Measurements from ENCODE around the gene ZNF716. TPM values are rescaled to one million over a fixed set of nuclear protein-coding genes. Genes with fewer than 3 reads are reported as not detected.

ZNF716 gene
- total RNA-seq, 1 donor from 2014 or later = not detected

DNA sequence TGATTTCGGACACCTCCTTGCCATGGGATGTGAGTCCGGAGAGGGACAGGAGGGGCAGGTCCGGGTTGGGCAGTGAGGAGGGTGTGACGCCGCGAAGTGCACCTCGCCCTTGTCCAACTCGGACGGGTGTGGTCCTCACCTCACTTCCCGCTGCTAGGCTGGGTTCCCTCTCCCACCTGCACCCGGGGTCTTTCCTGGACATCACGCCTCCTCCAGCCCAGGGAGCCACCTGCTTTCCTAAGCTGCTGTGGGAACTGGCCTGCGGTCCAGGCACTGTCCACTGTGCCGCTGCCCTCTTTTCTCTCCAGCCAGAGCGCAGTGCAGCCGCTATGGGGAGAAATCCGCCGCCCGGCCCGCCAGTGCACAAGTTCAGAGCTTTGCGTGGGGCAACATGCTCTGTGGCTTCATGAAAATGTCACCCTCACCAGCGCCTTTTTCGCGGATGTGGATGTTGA, 45.0 kb upstream of the ZNF716 start:
- Mint-ChIP-seq H3K27ac (no peak overlapping the region), H3K4me3 (no peak overlapping the region), H3K36me3 (ENCODE audit: low read depth) (no peaks in the 10 kb centered on the region), H3K27me3 (no peaks in the 10 kb centered on the region), H3K9me3 (peaks cover 16% of the 10 kb centered on the region), H3K4me1 (no peaks in the 10 kb centered on the region)
- ATAC-seq (ENCODE audit: low read depth) (no peak), DNase-seq (no peak)
- TF ChIP-seq, protein P1, sequence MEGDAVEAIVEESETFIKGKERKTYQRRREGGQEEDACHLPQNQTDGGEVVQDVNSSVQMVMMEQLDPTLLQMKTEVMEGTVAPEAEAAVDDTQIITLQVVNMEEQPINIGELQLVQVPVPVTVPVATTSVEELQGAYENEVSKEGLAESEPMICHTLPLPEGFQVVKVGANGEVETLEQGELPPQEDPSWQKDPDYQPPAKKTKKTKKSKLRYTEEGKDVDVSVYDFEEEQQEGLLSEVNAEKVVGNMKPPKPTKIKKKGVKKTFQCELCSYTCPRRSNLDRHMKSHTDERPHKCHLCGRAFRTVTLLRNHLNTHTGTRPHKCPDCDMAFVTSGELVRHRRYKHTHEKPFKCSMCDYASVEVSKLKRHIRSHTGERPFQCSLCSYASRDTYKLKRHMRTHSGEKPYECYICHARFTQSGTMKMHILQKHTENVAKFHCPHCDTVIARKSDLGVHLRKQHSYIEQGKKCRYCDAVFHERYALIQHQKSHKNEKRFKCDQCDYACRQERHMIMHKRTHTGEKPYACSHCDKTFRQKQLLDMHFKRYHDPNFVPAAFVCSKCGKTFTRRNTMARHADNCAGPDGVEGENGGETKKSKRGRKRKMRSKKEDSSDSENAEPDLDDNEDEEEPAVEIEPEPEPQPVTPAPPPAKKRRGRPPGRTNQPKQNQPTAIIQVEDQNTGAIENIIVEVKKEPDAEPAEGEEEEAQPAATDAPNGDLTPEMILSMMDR (IDR thresholded peaks at IDR 0.05) = no peak
- intact Hi-C loops (cut with micrococcal nuclease) = no loop called here
- POLR2A ChIA-PET = no interaction called here
- CTCF ChIA-PET = no interaction called here

DNA sequence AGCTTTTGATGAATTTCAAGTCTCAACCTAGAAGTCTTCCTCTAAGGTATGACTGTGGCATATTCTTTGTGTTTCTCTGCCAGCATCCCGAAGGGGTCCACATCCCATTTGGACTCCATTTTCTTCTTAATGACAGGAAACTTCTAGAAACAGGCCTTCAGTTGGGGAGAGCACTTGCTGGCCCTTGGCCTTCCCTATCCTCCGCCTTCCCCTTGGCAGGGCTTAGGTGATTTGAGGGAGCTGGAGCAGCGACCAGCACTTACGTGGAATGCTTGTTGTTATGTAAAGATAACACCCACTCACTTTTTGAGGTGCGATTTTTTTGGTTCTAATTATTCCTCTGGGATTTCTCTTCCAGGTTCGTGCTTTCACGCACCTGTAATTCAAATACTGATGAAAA, 42.9 kb upstream of the ZNF716 start:
- no peak overlapping the region for H3K27ac Mint-ChIP-seq
- ChIA-PET CTCF (no interaction called here), POLR2A (no interaction called here)
- TF ChIP-seq, protein P1 (IDR thresholded peaks at IDR 0.05) = no peak
- no peaks in the 10 kb centered on the region for H3K27me3 Mint-ChIP-seq
- DNase-seq (no peak), ATAC-seq (ENCODE audit: low read depth) (no peak)
- no peaks in the 10 kb centered on the region for H3K36me3 Mint-ChIP-seq (ENCODE audit: low read depth)
- no peaks in the 10 kb centered on the region for H3K4me1 Mint-ChIP-seq
- no peak overlapping the region for H3K4me3 Mint-ChIP-seq
- H3K9me3 Mint-ChIP-seq = peaks cover 16% of the 10 kb centered on the region
- intact Hi-C loops (cut with micrococcal nuclease) = no loop called here

GRCh38 chr7:57412168-57412567, 37.8 kb upstream of the ZNF716 start:
- ATAC-seq (ENCODE audit: low read depth) (no peak), DNase-seq (no peak)
- Mint-ChIP-seq H3K4me3 (no peak overlapping the region), H3K4me1 (no peaks in the 10 kb centered on the region), H3K27me3 (no peaks in the 10 kb centered on the region), H3K27ac (no peak overlapping the region), H3K9me3 (peaks cover 4% of the 10 kb centered on the region), H3K36me3 (ENCODE audit: low read depth) (no peaks in the 10 kb centered on the region)
- ChIA-PET CTCF (no interaction called here), POLR2A (no interaction called here)
- intact Hi-C loops (cut with micrococcal nuclease) = no loop called here
- TF ChIP-seq, protein P1 (IDR thresholded peaks at IDR 0.05) = no peak

- no peaks in the 10 kb centered on the region for H3K4me1 Mint-ChIP-seq
- H3K27ac Mint-ChIP-seq = no peak overlapping the region
- H3K4me3 Mint-ChIP-seq = no peak overlapping the region
- no peaks in the 10 kb centered on the region for H3K36me3 Mint-ChIP-seq (ENCODE audit: low read depth)
- TF ChIP-seq, protein P1 (IDR thresholded peaks at IDR 0.05) = no peak
- H3K9me3 Mint-ChIP-seq = peaks cover 3% of the 10 kb centered on the region
- ChIA-PET CTCF (no interaction called here), POLR2A (no interaction called here)
- no peak for ATAC-seq (ENCODE audit: low read depth)
- DNase-seq = no peak
- H3K27me3 Mint-ChIP-seq = no peaks in the 10 kb centered on the region
- intact Hi-C loops (cut with micrococcal nuclease) = no loop called here
Observed at GRCh38 chr7:57412618-57413017, 37.4 kb upstream of the ZNF716 start.

GRCh38 chr7:57413529-57414398, 36.2 kb upstream of the ZNF716 start:
- H3K9me3 Mint-ChIP-seq = peaks cover 5% of the 10 kb centered on the region
- H3K27me3 Mint-ChIP-seq = no peaks in the 10 kb centered on the region
- intact Hi-C loops (cut with micrococcal nuclease) = no loop called here
- ATAC-seq (ENCODE audit: low read depth) (no peak), DNase-seq (no peak)
- H3K4me1 Mint-ChIP-seq = no peaks in the 10 kb centered on the region
- H3K27ac Mint-ChIP-seq = no peak overlapping the region
- ChIA-PET POLR2A (no interaction called here), CTCF (no interaction called here)
- no peaks in the 10 kb centered on the region for H3K36me3 Mint-ChIP-seq (ENCODE audit: low read depth)
- H3K4me3 Mint-ChIP-seq = no peak overlapping the region
- TF ChIP-seq, protein P1 (IDR thresholded peaks at IDR 0.05) = no peak
